WTC11 (cell line): ENCODE data around the gene TMC6. TPM values are rescaled to one million over a fixed set of nuclear protein-coding genes. Genes with fewer than 3 reads are reported as not detected.

Experiments used
- ATAC-seq: fragments of 200-7000 bp; cut with Tn5 transposase; 2 replicates; pipeline ENCODE4 v1.10.0; 2021; ENCODE audit warnings: mild to moderate bottlenecking, moderate library complexity
- CTCF ChIA-PET: fragments of 300-600 bp; sonication (Branson Sonifier 250); formaldehyde crosslinking; loops from one replicate; lab custom pipeline; 2021; ENCODE audit warnings: antibody characterized with exemption; lab: Charles Lee
- POLR2A ChIA-PET: fragments of 350-600 bp; sonication (Branson Sonifier 250); formaldehyde crosslinking; loops from one replicate; lab custom pipeline; 2021; ENCODE audit warnings: antibody characterized with exemption; lab: Charles Lee
- DNase-seq: peaks from one replicate; pipeline ENCODE4 v3.0.0; 2021; ENCODE audit warnings: low spot score
- H3K27ac Mint-ChIP-seq: 2 replicates; pipeline ENCODE4 v1.8.0; 2021; ENCODE audit warnings: mixed read lengths
- H3K27me3 Mint-ChIP-seq: 2 replicates; pipeline ENCODE4 v1.8.0; 2021; ENCODE audit warnings: low read depth, mild to moderate bottlenecking, moderate library complexity, mixed read lengths
- H3K36me3 Mint-ChIP-seq: 2 replicates; pipeline ENCODE4 v1.8.0; 2021; ENCODE audit warnings: mixed read lengths
- H3K4me1 Mint-ChIP-seq: 2 replicates; pipeline ENCODE4 v1.8.0; 2022; ENCODE audit warnings: mixed read lengths
- H3K4me3 Mint-ChIP-seq: 2 replicates; pipeline ENCODE4 v1.8.0; 2021; ENCODE audit warnings: mild to moderate bottlenecking, moderate library complexity, mixed read lengths
- H3K9me3 Mint-ChIP-seq: 2 replicates; pipeline ENCODE4 v1.8.0; 2021; ENCODE audit warnings: mixed read lengths
- NFATC4 ChIP-seq: fragments of 250-450 bp; sonication (Bioruptor Pico); IDR thresholded peaks from 2 replicates; pipeline ENCODE4 v1.9.0; 2021; ENCODE audit warnings: mild to moderate bottlenecking
- NR2C2 ChIP-seq: sonication (generic); formaldehyde crosslinking; IDR thresholded peaks from 2 replicates; pipeline ENCODE4 v1.8.0; 2022; ENCODE audit warnings: mild to moderate bottlenecking, missing genetic modification reagents
- OVOL2 ChIP-seq: fragments of 250-450 bp; sonication (Bioruptor Pico); IDR thresholded peaks from 2 replicates; pipeline ENCODE4 v1.9.0; 2021; ENCODE audit warnings: mild to moderate bottlenecking, borderline replicate concordance
- RORB ChIP-seq: fragments of 250-450 bp; sonication (Bioruptor Pico); IDR thresholded peaks from 2 replicates; pipeline ENCODE4 v1.9.0; 2021; ENCODE audit warnings: mild to moderate bottlenecking
- ZNF423 ChIP-seq: fragments of 250-450 bp; sonication (Bioruptor Pico); IDR thresholded peaks from 2 replicates; pipeline ENCODE4 v2.1.2; 2022; ENCODE audit warnings: mild to moderate bottlenecking, moderate library complexity
- total RNA-seq: library from RNA; stranded (reverse); gene quantifications from 3 replicates; pipeline ENCODE4 v1.2.3, GENCODE V29; 2021
- TF ChIP-seq, protein P1 (sequence below): sonication (generic); formaldehyde crosslinking; IDR thresholded peaks from 2 replicates; pipeline ENCODE4 v1.8.1; 2022; ENCODE audit warnings: mild to moderate bottlenecking, moderate library complexity, missing genetic modification reagents
- TF ChIP-seq, protein P2 (sequence below): fragments of 250-450 bp; sonication (Bioruptor Pico); IDR thresholded peaks from 2 replicates; pipeline ENCODE4 v1.9.0; 2021; ENCODE audit warnings: moderate library complexity, mild to moderate bottlenecking, inconsistent platforms, borderline replicate concordance
- TF ChIP-seq, protein P3 (sequence below): fragments of 250-450 bp; sonication (Bioruptor Pico); IDR thresholded peaks from 2 replicates; pipeline ENCODE4 v1.9.0; 2021; ENCODE audit warnings: mild to moderate bottlenecking
- TF ChIP-seq, protein P4 (sequence below): sonication (generic); formaldehyde crosslinking; IDR thresholded peaks from 2 replicates; pipeline ENCODE4 v1.8.1; 2022; ENCODE audit warnings: low read depth, missing genetic modification reagents, borderline replicate concordance
- TF ChIP-seq, protein P5 (sequence below): sonication (generic); formaldehyde crosslinking; IDR thresholded peaks from 2 replicates; pipeline ENCODE4 v1.8.1; 2023; ENCODE audit warnings: mild to moderate bottlenecking, moderate library complexity, missing genetic modification reagents
- TF ChIP-seq, protein P6 (sequence below): sonication (generic); formaldehyde crosslinking; IDR thresholded peaks from 2 replicates; pipeline ENCODE4 v1.8.0; 2022; ENCODE audit warnings: mild to moderate bottlenecking, missing genetic modification reagents

TMC6 gene
- total RNA-seq, 1 experiment from 2014 or later = 120 TPM

DNA sequence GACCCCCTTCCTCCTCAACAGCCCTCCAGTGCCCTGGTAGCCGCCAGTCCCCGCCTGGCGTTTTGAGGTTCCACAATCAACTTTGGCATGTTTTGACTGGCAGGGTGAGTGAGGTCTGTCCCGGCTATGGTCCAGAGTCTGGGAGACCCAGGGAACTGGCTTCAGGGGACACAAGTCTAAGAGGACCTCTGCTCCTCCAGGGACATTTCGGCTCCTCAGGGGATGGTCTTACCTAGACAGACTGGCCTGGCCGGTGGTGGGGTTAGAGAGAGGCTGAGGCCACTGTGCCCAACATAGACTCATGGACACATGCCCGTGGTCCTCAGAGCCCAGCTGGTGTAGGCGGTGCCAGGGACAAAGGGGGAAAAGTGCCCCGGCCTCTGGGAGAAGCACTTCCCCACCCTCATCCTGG is 4.2 kb upstream of the TMC6 start:
- POLR2A ChIA-PET = interaction anchor here (1.1 kb wide), 1 partner anchor 54 kb away, joined by 4 read pairs; the partner anchor contains the start of genes AFMID and TK1
- DNase-seq (no peak), ATAC-seq (no peak)
- TF ChIP-seq, protein P1, sequence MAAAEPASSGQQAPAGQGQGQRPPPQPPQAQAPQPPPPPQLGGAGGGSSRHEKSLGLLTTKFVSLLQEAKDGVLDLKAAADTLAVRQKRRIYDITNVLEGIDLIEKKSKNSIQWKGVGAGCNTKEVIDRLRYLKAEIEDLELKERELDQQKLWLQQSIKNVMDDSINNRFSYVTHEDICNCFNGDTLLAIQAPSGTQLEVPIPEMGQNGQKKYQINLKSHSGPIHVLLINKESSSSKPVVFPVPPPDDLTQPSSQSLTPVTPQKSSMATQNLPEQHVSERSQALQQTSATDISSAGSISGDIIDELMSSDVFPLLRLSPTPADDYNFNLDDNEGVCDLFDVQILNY (CRISPR knock-in tag) = no peak
- no peak for TF ChIP-seq RORB
- TF ChIP-seq, protein P2, sequence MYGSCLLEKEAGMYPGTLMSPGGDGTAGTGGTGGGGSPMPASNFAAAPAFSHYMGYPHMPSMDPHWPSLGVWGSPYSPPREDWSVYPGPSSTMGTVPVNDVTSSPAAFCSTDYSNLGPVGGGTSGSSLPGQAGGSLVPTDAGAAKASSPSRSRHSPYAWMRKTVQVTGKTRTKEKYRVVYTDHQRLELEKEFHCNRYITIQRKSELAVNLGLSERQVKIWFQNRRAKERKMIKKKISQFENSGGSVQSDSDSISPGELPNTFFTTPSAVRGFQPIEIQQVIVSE = no peak
- no peak for TF ChIP-seq NFATC4 (CRISPR knock-in tag)
- no peak for TF ChIP-seq OVOL2 (CRISPR knock-in tag)
- TF ChIP-seq, protein P3, sequence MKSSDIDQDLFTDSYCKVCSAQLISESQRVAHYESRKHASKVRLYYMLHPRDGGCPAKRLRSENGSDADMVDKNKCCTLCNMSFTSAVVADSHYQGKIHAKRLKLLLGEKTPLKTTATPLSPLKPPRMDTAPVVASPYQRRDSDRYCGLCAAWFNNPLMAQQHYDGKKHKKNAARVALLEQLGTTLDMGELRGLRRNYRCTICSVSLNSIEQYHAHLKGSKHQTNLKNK = no peak
- no peak overlapping the region for H3K27ac Mint-ChIP-seq
- H3K27me3 Mint-ChIP-seq = peaks cover 17% of the 10 kb centered on the region
- H3K4me1 Mint-ChIP-seq = peaks cover 34% of the 10 kb centered on the region
- H3K9me3 Mint-ChIP-seq = no peaks in the 10 kb centered on the region
- H3K36me3 Mint-ChIP-seq = no peaks in the 10 kb centered on the region
- CTCF ChIA-PET = interaction anchor here (0.9 to 10.2 kb wide), 3 partner anchors 8 to 42 kb away, joined by 4 to 82 read pairs (median 6); no protein-coding TSS in a partner anchor
- peak overlapping the region; percentile 27; the same call in 1 of the 2 replicates for H3K4me3 Mint-ChIP-seq

DNA sequence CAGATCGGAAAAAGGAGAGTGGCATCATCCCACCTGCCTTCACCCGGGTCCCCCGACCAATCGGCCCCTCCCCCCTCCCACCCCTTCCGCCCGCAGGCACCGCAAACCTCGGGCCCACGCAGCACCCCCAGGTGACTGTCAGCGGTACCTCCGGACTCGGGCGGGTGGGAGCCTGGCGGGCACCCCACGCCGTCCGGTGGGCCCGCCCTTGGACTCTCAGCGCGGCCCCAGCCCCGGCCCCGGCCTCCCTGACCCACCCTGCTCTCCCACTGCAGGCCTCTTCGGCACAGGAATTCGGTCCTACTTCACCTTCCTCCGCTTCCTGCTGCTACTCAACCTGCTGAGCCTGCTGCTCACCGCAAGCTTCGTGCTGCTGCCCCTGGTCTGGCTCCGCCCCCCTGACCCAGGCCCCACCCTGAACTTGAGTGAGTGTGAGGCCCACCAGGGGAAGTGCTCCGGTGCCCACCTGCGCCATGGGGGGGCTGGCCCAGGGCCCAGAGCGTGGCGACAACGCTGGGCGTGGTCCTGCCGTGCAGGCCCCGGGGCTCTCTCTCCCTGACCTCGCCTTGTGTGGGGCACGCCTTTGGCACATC is 3.6 kb upstream of the TMC6 start:
- Mint-ChIP-seq H3K4me1 (peaks cover 31% of the 10 kb centered on the region), H3K36me3 (no peaks in the 10 kb centered on the region), H3K4me3 (peak overlapping the region; percentile 55), H3K9me3 (no peaks in the 10 kb centered on the region), H3K27ac (no peak overlapping the region), H3K27me3 (peaks cover 17% of the 10 kb centered on the region)
- CTCF ChIA-PET = interaction anchor here (0.7 to 1.3 kb wide), 5 partner anchors 8 to 52 kb away, joined by 3 to 6 read pairs (median 4); no protein-coding TSS in a partner anchor
- TF ChIP-seq NR2C2 (CRISPR knock-in tag) (no peak), ZNF423 (CRISPR knock-in tag) (peak; percentile 45; the same call in 1 of the 2 replicates)
- peak; percentile 61 for DNase-seq
- peak; percentile 10 for ATAC-seq
- POLR2A ChIA-PET = interaction anchor here (1.1 kb wide), 1 partner anchor 55 kb away, joined by 4 read pairs; the partner anchor contains the start of genes AFMID and TK1

DNA sequence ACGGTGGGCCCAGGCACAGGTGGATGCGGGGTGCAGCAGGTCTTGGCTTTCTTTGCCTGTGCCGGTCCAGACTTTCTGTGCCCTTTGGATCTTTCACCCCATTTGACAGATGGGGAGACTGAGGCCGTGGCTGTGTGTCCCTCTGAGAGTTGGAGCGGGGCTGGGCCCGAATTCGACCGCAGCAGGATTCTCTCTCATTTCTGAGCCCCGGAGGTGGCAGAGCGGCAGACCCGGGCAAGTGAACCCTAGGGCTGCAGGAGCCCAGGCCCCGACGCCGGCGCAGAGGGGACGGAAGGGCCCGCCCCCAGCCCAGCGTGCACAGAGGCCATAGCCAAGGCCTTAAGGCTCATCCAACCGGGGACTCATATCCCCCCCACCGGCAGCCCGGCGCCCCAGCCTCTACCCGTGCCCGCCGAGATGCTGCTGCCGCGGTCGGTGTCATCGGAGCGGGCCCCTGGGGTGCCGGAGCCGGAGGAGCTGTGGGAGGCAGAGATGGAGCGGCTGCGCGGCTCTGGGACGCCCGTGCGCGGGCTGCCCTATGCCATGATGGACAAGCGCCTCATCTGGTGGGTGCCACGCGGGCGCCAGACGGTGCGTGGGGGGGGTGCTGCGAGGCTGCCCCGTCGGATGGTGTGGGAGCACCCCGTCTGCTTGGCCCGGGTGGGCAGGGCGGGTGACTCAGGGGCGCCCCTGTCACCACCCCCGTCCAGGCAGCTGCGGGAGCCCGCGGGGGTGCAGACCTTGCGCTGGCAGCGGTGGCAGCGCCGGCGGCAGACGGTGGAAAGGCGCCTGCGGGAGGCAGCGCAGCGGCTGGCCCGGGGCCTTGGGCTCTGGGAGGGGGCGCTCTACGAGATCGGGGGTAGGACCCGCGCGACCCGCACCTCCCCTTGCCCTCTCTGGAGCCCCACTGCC is 2.9 kb upstream of the TMC6 start:
- Mint-ChIP-seq H3K4me1 (peaks cover 34% of the 10 kb centered on the region), H3K27ac (no peak overlapping the region), H3K9me3 (no peaks in the 10 kb centered on the region), H3K36me3 (no peaks in the 10 kb centered on the region), H3K27me3 (peaks cover 17% of the 10 kb centered on the region), H3K4me3 (peak overlapping the region; percentile 44)
- ChIA-PET CTCF (interaction anchor here (0.7 to 4.6 kb wide), 9 partner anchors 8 to 53 kb away, joined by 3 to 65 read pairs (median 5); no protein-coding TSS in a partner anchor), POLR2A (no interaction called here)
- ATAC-seq (no peak), DNase-seq (no peak)
- TF ChIP-seq, protein P4, sequence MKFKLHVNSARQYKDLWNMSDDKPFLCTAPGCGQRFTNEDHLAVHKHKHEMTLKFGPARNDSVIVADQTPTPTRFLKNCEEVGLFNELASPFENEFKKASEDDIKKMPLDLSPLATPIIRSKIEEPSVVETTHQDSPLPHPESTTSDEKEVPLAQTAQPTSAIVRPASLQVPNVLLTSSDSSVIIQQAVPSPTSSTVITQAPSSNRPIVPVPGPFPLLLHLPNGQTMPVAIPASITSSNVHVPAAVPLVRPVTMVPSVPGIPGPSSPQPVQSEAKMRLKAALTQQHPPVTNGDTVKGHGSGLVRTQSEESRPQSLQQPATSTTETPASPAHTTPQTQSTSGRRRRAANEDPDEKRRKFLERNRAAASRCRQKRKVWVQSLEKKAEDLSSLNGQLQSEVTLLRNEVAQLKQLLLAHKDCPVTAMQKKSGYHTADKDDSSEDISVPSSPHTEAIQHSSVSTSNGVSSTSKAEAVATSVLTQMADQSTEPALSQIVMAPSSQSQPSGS (CRISPR knock-in tag) = no peak
- TF ChIP-seq, protein P5, sequence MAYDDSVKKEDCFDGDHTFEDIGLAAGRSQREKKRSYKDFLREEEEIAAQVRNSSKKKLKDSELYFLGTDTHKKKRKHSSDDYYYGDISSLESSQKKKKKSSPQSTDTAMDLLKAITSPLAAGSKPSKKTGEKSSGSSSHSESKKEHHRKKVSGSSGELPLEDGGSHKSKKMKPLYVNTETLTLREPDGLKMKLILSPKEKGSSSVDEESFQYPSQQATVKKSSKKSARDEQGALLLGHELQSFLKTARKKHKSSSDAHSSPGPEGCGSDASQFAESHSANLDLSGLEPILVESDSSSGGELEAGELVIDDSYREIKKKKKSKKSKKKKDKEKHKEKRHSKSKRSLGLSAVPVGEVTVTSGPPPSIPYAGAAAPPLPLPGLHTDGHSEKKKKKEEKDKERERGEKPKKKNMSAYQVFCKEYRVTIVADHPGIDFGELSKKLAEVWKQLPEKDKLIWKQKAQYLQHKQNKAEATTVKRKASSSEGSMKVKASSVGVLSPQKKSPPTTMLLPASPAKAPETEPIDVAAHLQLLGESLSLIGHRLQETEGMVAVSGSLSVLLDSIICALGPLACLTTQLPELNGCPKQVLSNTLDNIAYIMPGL (CRISPR knock-in tag) = peak; percentile 42; the same call in 1 of the 2 replicates
- TF ChIP-seq, protein P6, sequence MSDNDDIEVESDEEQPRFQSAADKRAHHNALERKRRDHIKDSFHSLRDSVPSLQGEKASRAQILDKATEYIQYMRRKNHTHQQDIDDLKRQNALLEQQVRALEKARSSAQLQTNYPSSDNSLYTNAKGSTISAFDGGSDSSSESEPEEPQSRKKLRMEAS (CRISPR knock-in tag) = 0 out of 2 replicates have a peak, but pooled peaks have one; percentile 30
